Medulla oblongata (tissue), 1 donor: ENCODE data around the gene SCAI.
"Not testable (repeated sequence)": the region's sequence is repeated elsewhere in the genome, so short reads cannot be mapped to it uniquely, and the experiment has no call there.

Experiments used
- DNase-seq: peaks from one replicate; pipeline ENCODE4 v3.0.0-alpha.2; 2015; ENCODE audit errors: extremely low spot score

The SCAI gene

GRCh38 chr9:125106285-125106893 is 36.9 kb downstream of the SCAI start:
- DNase-seq = no peak

DNA sequence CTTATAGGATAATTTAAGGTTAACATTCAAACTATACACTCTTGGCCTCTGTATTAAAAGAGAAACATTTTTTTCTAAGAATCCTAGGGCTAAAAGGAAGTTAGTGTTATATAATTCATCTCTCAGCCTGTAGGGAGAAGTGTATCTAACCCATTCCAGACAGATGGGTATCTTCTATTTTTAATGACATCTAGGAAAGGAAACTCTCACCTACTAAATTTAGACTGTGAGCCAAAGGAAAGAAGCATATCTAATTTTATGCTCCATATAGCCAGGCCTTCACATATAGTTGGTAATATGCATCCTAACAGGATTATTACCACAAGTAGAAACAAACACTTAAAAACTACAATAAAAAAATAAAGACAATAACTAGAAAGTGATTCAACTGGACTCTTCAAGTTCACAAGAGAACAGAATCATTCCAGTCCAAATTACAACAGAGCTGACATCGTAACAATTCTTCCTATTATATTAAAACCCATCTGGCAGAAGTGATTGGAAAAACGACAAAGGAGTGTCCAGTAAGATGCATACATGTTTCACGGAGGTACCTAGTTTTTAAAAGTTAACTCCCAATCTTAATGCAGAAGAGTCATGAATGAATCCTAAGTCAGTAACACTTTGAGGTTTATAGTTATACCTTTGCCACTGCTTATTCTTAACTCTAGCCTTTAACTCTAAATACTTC is 39.4 kb downstream of the SCAI start:
- DNase-seq = no peak

DNA sequence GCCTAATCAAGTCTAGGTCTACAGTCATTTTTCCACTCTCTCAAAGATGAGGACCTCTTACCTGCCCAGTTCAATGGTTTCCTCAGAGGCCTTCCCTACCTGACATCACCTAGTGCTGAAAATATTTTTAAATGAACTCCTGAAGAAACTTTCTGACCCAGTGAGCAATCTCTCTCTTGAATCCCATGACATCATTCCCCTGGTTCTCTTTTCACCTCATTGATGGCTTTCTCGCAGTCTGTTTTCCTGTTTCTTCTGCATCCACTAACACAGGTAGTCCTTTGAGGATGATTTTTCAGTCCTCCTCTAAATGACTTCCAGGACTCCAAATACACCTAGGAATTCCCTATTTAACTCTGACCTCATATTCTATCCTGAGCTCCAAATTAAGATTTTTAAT is 40.3 kb downstream of the SCAI start:
- DNase-seq = no peak

- no peak for DNase-seq
These were observed 42.5 kb downstream of the SCAI start for GRCh38 chr9:125100822-125101221.

GRCh38 chr9:125099816-125100215 is 43.5 kb downstream of the SCAI start:
- DNase-seq = no peak

- no peak for DNase-seq
These were observed 47.4 kb downstream of the SCAI start for GRCh38 chr9:125095821-125096443.

DNA sequence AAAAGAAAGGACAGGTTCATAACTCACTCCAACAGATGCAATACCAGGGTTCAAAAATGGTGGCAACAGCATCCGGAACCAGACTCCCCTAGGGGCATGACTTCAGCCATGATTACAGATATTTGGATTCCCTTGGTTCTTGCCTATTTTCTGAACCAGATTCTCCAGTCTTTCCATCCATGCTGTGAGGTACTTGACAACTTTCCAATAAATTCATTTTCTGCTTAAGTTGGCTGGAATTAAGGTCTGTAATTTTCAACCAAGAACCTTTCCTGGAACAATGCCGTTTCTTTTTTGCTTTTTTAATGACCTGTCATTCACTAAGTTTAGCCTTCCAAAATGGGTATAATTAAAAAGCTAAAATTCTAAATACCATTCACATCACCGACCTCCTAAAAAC is 52.2 kb downstream of the SCAI start:
- DNase-seq = no peak

GRCh38 chr9:125089331-125089730 is 54.0 kb downstream of the SCAI start:
- DNase-seq = no peak

GRCh38 chr9:125088752-125089151 is 54.6 kb downstream of the SCAI start:
- no peak for DNase-seq

DNA sequence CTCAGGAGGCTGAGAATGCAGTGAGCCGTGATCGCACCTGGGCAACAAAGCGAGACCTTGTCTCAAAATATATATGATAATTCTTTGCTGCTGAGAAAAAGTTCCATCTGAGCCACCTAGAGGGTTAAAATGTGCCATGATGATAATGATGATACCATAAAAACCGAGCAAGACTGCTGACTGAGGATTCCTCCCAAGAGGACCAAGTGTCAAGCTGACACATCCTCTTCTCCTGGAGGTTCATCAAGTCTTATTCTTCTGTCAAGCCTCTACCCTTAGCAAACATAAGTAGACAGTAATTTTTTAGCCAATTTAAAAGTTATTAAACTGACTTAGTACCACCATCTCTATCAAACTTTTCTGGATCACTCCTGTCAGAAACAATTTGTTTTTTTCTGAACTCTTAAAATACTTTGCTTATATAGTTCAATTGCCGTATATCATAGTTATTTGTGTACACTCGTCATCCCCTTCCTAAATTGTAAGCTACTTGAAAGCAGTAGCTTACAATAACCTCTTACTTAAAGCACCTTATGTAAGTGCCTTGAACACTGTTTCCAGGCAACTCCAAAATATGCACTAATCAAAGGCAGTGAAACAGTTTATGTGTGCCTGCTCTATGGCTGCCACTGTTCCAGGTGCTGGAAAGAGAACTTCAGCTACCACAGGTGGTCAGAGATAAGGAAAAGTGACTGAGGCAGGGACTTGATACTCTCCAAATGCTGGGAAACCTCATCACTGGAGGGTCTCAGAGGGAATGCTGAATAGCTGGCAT is 57.4 kb downstream of the SCAI start:
- DNase-seq = no peak

DNA sequence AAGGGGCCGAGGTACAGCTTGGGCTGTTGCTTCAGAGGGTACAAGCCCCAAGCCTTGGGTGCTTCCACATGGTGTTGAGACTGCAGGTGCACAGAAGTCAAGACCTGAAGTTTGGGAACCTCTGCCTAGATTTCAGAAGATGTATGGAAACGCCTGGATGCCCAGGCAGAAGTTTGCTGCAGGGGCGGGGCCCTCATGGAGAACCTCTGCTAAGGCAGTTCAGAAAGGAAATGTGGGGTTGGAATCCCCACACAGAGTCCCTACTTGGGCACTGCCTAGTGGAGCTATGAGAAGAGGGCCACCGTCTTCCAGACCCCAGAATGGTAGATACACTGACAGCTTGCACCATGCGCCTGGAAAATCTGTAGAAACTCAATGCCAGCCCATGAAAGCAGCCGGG is 61.1 kb downstream of the SCAI start:
- not testable (repeated sequence) for DNase-seq

DNA sequence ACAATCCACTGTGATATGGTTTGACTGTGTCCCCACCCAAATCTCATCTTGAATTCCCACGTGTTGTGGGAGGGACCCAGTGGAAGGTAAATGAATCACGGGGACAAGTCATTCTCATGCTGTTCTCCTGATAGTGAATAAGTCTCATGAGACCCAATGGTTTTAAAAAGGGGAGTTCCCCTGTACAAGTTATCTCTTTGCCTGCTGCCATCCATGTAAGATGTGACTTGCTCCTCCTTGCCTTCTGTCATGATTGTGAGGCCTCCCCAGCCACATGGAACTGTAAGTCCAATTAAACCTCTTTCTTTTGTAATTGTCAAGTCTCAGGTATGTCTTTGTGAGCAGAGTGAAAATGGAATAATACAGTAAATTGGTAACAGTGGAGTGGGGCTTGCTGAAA is 62.5 kb downstream of the SCAI start:
- not testable (repeated sequence) for DNase-seq

DNA sequence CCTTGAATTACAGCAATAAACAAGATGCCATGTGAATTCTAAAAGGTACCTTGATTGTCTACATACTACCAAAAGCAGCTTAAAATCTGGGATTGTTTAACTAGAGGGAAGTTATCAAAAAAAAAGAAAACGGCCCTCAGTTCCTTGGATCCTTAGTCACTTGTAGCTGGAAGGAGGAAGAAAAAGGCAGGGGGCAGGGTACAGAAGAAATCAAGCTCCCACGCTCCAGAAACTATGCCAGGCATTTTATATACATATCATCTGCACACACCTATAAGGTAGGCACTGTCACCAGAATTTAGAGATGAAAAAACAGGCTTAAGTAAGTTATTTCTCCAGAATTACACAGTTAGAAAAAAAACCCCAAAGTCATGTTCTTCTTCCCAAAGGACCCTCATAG is 63.4 kb downstream of the SCAI start:
- DNase-seq = no peak

- DNase-seq = no peak
These were observed 67.3 kb downstream of the SCAI start for GRCh38 chr9:125075997-125076396.

DNA sequence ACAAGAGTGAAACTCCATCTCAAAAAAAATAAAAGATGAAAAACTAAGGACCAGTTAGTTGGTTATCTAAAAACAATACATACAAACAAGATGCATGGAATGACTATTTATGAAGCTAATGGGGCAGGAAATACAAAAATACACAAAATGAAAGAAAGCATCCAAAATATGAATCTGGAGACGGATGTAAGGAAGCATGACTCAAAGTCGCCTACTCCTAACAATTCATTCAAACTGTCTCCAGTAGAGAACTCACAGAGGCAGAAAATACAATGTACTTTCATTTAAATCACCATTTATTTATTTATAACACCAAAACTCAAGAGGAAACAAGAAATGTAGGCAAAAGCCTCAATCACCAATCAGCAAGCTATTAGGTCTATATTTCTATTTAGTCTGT is 68.4 kb downstream of the SCAI start:
- no peak for DNase-seq

GRCh38 chr9:125066839-125067619 is 76.3 kb downstream of the SCAI start:
- DNase-seq = peak; percentile 29

GRCh38 chr9:125061391-125061790 is 81.9 kb downstream of the SCAI start:
- DNase-seq = no peak

GRCh38 chr9:125049212-125050049 is 93.9 kb downstream of the SCAI start:
- DNase-seq = no peak

GRCh38 chr9:125043631-125044030 is 99.7 kb downstream of the SCAI start:
- DNase-seq = no peak

DNA sequence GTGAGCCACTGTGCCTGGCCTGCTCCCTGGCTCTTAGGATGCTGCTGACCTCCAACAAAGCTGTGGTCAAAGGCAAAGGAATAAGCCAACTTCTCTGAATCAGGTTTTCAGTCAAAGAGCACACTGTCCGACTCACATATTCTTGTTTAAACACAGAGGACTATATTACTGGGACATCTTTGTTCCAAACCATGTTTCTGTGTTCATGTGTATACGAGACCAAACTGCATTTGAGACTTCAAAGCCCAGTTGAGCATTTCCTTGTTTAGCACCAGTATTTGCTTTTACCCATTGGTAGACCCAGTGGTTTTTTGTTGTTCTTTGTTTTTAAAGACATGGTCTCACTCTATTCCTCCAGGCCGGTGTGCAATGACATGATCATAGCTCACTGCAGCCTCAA is 100.2 kb downstream of the SCAI start:
- DNase-seq = no peak

GRCh38 chr9:125038166-125038565 is 105.2 kb downstream of the SCAI start:
- no peak for DNase-seq
